Loucy (cell line): ENCODE results near the gene SNORC.

ENCODE experiments used
- EZH2phosphoT487 ChIP-seq: fragments of 200-600 bp; IDR thresholded peaks from 2 replicates; pipeline ENCODE4 v1.6.1; 2018; ENCODE audit warnings: antibody characterized with exemption, mild to moderate bottlenecking, moderate library complexity, borderline replicate concordance
- TF ChIP-seq, protein P1 (sequence below): fragments of 200-600 bp; sonication (generic); conservative IDR thresholded peaks from 2 replicates; pipeline ENCODE4 v1.5.1; 2014; ENCODE audit warnings: mild to moderate bottlenecking, antibody characterized with exemption, low read length

GRCh38 chr2:232836934-232837333 is 33.1 kb upstream of the SNORC start:
- TF ChIP-seq, protein P1, sequence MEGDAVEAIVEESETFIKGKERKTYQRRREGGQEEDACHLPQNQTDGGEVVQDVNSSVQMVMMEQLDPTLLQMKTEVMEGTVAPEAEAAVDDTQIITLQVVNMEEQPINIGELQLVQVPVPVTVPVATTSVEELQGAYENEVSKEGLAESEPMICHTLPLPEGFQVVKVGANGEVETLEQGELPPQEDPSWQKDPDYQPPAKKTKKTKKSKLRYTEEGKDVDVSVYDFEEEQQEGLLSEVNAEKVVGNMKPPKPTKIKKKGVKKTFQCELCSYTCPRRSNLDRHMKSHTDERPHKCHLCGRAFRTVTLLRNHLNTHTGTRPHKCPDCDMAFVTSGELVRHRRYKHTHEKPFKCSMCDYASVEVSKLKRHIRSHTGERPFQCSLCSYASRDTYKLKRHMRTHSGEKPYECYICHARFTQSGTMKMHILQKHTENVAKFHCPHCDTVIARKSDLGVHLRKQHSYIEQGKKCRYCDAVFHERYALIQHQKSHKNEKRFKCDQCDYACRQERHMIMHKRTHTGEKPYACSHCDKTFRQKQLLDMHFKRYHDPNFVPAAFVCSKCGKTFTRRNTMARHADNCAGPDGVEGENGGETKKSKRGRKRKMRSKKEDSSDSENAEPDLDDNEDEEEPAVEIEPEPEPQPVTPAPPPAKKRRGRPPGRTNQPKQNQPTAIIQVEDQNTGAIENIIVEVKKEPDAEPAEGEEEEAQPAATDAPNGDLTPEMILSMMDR: no peak
- no peak for TF ChIP-seq EZH2phosphoT487
